A549 (cell line): ENCODE measurements around the gene AMDHD2.

Experiments used
- CBX8 ChIP-seq: fragments of 200-600 bp; sonication (generic); IDR thresholded peaks from 2 replicates; pipeline ENCODE4 v1.6.1; 2016
- CEBPB ChIP-seq, 2 experiments: fragments of >200 bp in 1 of 2; sonication (Bioruptor Twin) in 1 of 2; formaldehyde crosslinking in 1 of 2; IDR thresholded peaks; 2 replicates each; pipeline ENCODE4 v1.6.1; 2012 to 2016
- CTCF ChIP-seq: fragments of >200 bp; sonication (Bioruptor Twin); formaldehyde crosslinking; IDR thresholded peaks from 3 replicates; pipeline ENCODE4 v1.5.1; 2016
- EHMT2 ChIP-seq: fragments of 200-600 bp; sonication (generic); IDR thresholded peaks from 2 replicates; pipeline ENCODE4 v1.6.1; 2016; ENCODE audit warnings: antibody characterized with exemption, low read depth, mild to moderate bottlenecking, moderate library complexity
- JUN ChIP-seq, 2 experiments: fragments of >200 bp; sonication (Bioruptor Twin); formaldehyde crosslinking; IDR thresholded peaks; 2 replicates in 1 of 2; 3 replicates in 1 of 2; pipeline ENCODE4 v1.6.1; 2016 to 2017
- JUNB ChIP-seq: fragments of >200 bp; sonication (Bioruptor Twin); formaldehyde crosslinking; IDR thresholded peaks from 2 replicates; pipeline ENCODE4 v1.6.1; 2016
- POLR2A ChIP-seq: IDR thresholded peaks from 2 replicates; pipeline ENCODE4 v1.6.1; 2012; ENCODE audit warnings: mild to moderate bottlenecking, low read length
- RAD21 ChIP-seq, 2 experiments: fragments of >200 bp in 1 of 2; sonication (Bioruptor Twin) in 1 of 2; formaldehyde crosslinking in 1 of 2; IDR thresholded peaks in 1 of 2; conservative IDR thresholded peaks in 1 of 2; 2 replicates in 1 of 2; 3 replicates in 1 of 2; pipeline ENCODE4 v1.6.1; 2012 to 2018; ENCODE audit warnings: inconsistent platforms in 1 of 2
- REST ChIP-seq: fragments of 200-600 bp; sonication (generic); IDR thresholded peaks from 2 replicates; pipeline ENCODE4 v1.6.1; 2016; ENCODE audit warnings: antibody characterized with exemption, mild to moderate bottlenecking, moderate library complexity
- SMC3 ChIP-seq: fragments of >200 bp; sonication (Bioruptor Twin); formaldehyde crosslinking; IDR thresholded peaks from 3 replicates; pipeline ENCODE4 v1.6.1; 2018; ENCODE audit warnings: inconsistent platforms
- USF2 ChIP-seq: fragments of 450-650 bp; IDR thresholded peaks from 2 replicates; pipeline ENCODE4 v1.6.1; 2014; ENCODE audit warnings: antibody characterized with exemption

DNA sequence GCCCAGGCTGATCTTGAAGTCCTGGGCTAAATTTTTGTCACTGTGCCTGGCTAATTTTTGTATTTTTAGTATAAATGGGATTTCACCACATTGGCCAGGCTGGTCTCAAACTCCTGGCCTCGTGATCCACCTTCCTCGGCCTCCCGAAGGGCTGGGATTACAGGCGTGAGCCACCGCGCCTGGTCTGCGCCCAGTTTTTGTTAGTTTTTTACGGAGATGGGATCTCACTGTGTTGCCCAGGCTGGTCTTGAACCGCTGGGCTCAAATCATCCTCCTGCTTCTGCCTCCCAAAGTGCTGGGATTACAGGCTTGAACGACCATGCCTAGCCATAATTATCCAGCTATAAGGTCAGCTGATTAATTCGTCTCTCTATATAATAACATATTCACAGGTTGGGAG lies 13.7 kb downstream of the AMDHD2 start:
- no peak for TF ChIP-seq USF2
- no peak for TF ChIP-seq CTCF
- TF ChIP-seq CEBPB (IDR thresholded peaks at IDR 0.05): no peak
- TF ChIP-seq POLR2A: no peak
- TF ChIP-seq REST: no peak
- no peak for TF ChIP-seq EHMT2
- TF ChIP-seq SMC3: no peak
- no peak for TF ChIP-seq RAD21 (conservative IDR thresholded peaks at IDR 0.05 in 1 of 2, IDR thresholded peaks at IDR 0.05 in 1 of 2)
- TF ChIP-seq JUN (IDR thresholded peaks at IDR 0.05): no peak
- no peak for TF ChIP-seq JUNB
- no peak for TF ChIP-seq CBX8
